K562 (cell line): ENCODE data around the gene CDH16. TPM values are rescaled to one million over a fixed set of nuclear protein-coding genes. Genes with fewer than 3 reads are reported as not detected.
A peak's percentile ranks its signal among the peaks of the same experiment; 100 is the strongest.

Source experiments
- CBFA2T3 ChIP-seq: fragments of 450-650 bp; IDR thresholded peaks from 2 replicates; pipeline ENCODE4 v1.6.1; 2017
- FOSL1 ChIP-seq: fragments of 200-800 bp; sonication (Bioruptor generic); conservative IDR thresholded peaks from 2 replicates; pipeline ENCODE4 v1.6.1; 2016; ENCODE audit warnings: missing genetic modification characterization, missing compliant biosample characterization
- HBP1 ChIP-seq: fragments of 450-650 bp; formaldehyde crosslinking; IDR thresholded peaks from 2 replicates; pipeline ENCODE4 v1.4.0; 2022; ENCODE audit warnings: missing genetic modification characterization
- KDM1A ChIP-seq, 2 experiments: fragments of 450-650 bp; IDR thresholded peaks; 2 replicates each; pipeline ENCODE4 v1.6.1; 2016; ENCODE audit warnings: mild to moderate bottlenecking in 2 of 2
- MBD2 ChIP-seq: sonication (generic); IDR thresholded peaks from 2 replicates; pipeline ENCODE4 v1.6.1; 2016; ENCODE audit warnings: low read depth, borderline replicate concordance
- NR4A1 ChIP-seq, 2 experiments: fragments of 250-450 bp in 1 of 2; fragments of 450-650 bp in 1 of 2; sonication (Bioruptor Pico) in 1 of 2; IDR thresholded peaks; 2 replicates each; pipeline versions ENCODE4 v1.4.0 to v1.6.1; 2016 to 2020; ENCODE audit warnings: mild to moderate bottlenecking in 2 of 2, missing compliant biosample characterization in 1 of 2, missing genetic modification characterization in 1 of 2, moderate library complexity in 1 of 2
- PML ChIP-seq: IDR thresholded peaks from 2 replicates; pipeline ENCODE4 v1.6.1; 2012; ENCODE audit warnings: low read length, inconsistent platforms
- PYGO2 ChIP-seq: fragments of 450-650 bp; IDR thresholded peaks from 2 replicates; pipeline ENCODE4 v1.6.1; 2016; ENCODE audit warnings: mild to moderate bottlenecking, missing genetic modification characterization, moderate library complexity, missing compliant biosample characterization
- SP1 ChIP-seq: sonication (generic); formaldehyde crosslinking; IDR thresholded peaks from 2 replicates; pipeline ENCODE4 v1.8.1; 2022; ENCODE audit warnings: mild to moderate bottlenecking, missing genetic modification reagents
- SRSF1 ChIP-seq: fragments of 200-400 bp; formaldehyde crosslinking; IDR thresholded peaks from 2 replicates; pipeline ENCODE4 v1.6.1; 2017; ENCODE audit warnings: mild to moderate bottlenecking, low read depth, low read length, moderate library complexity
- TCF3 ChIP-seq: sonication (generic); formaldehyde crosslinking; IDR thresholded peaks from 2 replicates; pipeline ENCODE4 v1.4.0; 2020; ENCODE audit warnings: mild to moderate bottlenecking, missing genetic modification reagents
- ZNF384 ChIP-seq: IDR thresholded peaks from 2 replicates; pipeline ENCODE4 v1.6.1; 2012; ENCODE audit warnings: low read depth, low read length, improper control_type of control experiment
- ZNF583 ChIP-seq: fragments of 250-450 bp; sonication (Bioruptor Pico); IDR thresholded peaks from 2 replicates; pipeline ENCODE4 v1.4.0; 2020
- ZNF699 ChIP-seq: fragments of 250-450 bp; sonication (Bioruptor Pico); IDR thresholded peaks from 2 replicates; pipeline ENCODE4 v1.8.0; 2021; ENCODE audit warnings: mild to moderate bottlenecking, moderate library complexity; ENCODE audit not compliant: insufficient replicate concordance
- ZNF75A ChIP-seq: fragments of 450-650 bp; formaldehyde crosslinking; IDR thresholded peaks from 2 replicates; pipeline ENCODE4 v1.4.0; 2020; ENCODE audit warnings: mild to moderate bottlenecking
- polyA plus RNA-seq, 8 experiments: library from polyadenylated mRNA; depleted of rRNA in 4 of 8; stranded (reverse) in 5 of 8; unstranded in 3 of 8; fragments of >200 nt; fragmentation: Nextera tagmentation in 2 of 8; fragmentation: Illumina TruSeq in 1 of 8; extraction: Ambion mirVana in 2 of 8; extraction: Trizol in 1 of 8; gene quantifications; 2 replicates each; pipeline versions ENCODE4 v1.2.1 to v1.2.3, GENCODE V29; 2011 to 2014; ENCODE audit warnings: inconsistent platforms in 1 of 8, missing spikeins in 1 of 8
- total RNA-seq, 7 experiments: library from RNA; depleted of rRNA in 6 of 7; stranded (reverse); fragments of >200 nt in 6 of 7; fragmentation: Illumina TruSeq in 2 of 7; extraction: Trizol in 2 of 7; gene quantifications; 2 replicates each; pipeline versions ENCODE4 v1.2.1 to v1.2.3, GENCODE V29; 2011 to 2021; ENCODE audit warnings: low replicate concordance in 1 of 7
- TF ChIP-seq, protein P1 (sequence below): fragments of 250-450 bp; sonication (Bioruptor Pico); IDR thresholded peaks from 2 replicates; pipeline ENCODE4 v1.8.0; 2022; ENCODE audit warnings: moderate library complexity, mild to moderate bottlenecking, inconsistent platforms
- TF ChIP-seq, protein P2 (sequence below), 2 experiments: fragments of 250-450 bp in 1 of 2; fragments of 450-650 bp in 1 of 2; sonication (Bioruptor Pico) in 1 of 2; IDR thresholded peaks; 2 replicates each; pipeline versions ENCODE4 v1.6.1 to v1.8.0; 2016 to 2021; ENCODE audit warnings: mild to moderate bottlenecking in 2 of 2, moderate library complexity in 2 of 2, missing compliant biosample characterization in 1 of 2, missing genetic modification characterization in 1 of 2
- TF ChIP-seq, protein P3 (sequence below): fragments of 200-800 bp; sonication (Bioruptor generic); IDR thresholded peaks from 2 replicates; pipeline ENCODE4 v1.6.1; 2017; ENCODE audit warnings: missing genetic modification characterization, missing compliant biosample characterization
- TF ChIP-seq, protein P4 (sequence below): fragments of 250-450 bp; sonication (Bioruptor Pico); IDR thresholded peaks from 2 replicates; pipeline ENCODE4 v1.8.0; 2021; ENCODE audit warnings: borderline replicate concordance, mild to moderate bottlenecking, moderate library complexity; ENCODE audit not compliant: poor library complexity, severe bottlenecking

The CDH16 gene
- total and polyA plus RNA-seq, 9 of the 15 experiments (the other 6 are each of a cell fraction or from before 2014, with no cell fraction given): not detected

DNA sequence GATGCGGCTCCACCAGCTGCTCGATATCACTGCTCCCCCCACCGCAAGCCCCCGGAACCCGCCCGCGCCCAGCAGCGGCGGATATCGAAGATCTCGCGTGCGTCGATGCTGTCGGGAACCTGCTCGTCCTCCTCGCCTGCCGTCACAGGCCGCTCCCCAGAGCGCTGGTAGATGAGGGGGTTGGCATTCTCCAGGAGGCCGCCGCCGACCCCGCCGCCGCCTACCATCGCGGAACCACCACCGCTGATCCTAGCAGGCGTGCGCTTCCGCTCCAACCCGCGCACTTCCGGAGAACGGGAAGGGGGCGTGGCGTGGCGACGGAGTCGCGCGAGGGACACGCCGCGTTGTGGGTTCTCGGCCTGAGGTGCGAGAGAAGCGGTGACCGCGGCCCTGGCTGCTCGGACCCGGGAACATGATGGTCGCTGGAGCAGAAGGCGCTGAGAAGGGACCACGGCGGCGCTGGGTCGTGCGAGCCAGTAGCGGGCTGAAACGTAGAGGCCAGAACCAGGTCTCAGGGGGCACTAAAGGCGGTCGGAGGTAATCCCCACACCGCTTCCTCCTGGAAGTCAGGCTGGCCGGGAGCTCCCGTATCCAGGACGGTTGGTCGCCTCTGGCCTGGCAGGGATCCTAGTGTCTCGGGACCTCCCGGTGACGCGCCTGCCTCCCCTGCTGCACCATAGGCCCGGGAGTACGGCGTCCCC lies 15.6 kb upstream of the CDH16 start, which contains the start of gene CIAO2B (continued):
- TF ChIP-seq, protein P1, sequence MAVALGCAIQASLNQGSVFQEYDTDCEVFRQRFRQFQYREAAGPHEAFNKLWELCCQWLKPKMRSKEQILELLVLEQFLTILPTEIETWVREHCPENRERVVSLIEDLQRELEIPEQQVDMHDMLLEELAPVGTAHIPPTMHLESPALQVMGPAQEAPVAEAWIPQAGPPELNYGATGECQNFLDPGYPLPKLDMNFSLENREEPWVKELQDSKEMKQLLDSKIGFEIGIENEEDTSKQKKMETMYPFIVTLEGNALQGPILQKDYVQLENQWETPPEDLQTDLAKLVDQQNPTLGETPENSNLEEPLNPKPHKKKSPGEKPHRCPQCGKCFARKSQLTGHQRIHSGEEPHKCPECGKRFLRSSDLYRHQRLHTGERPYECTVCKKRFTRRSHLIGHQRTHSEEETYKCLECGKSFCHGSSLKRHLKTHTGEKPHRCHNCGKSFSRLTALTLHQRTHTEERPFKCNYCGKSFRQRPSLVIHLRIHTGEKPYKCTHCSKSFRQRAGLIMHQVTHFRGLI (CRISPR knock-in tag): no peak
- TF ChIP-seq PYGO2 (tag) (no peak), TCF3 (CRISPR knock-in tag) (0 out of 2 replicates have a peak, but pooled peaks have one; percentile 15), HBP1 (CRISPR knock-in tag) (no peak), MBD2 (peak; percentile 70), PML (peak; percentile 70; the same call in 1 of the 2 replicates), ZNF583 (CRISPR knock-in tag) (no peak), NR4A1 (CRISPR knock-in tag; IDR thresholded peaks at IDR 0.05) (0 out of 2 replicates have a peak, but pooled peaks have one; percentile 72), NR4A1 (tag; IDR thresholded peaks at IDR 0.05) (no peak), ZNF75A (CRISPR knock-in tag) (no peak), FOSL1 (tag) (0 out of 2 replicates have a peak, but pooled peaks have one; percentile 30), KDM1A (IDR thresholded peaks at IDR 0.05) (no peak), SP1 (peak; percentile 97), ZNF384 (no peak), CBFA2T3 (no peak), ZNF699 (no peak), SRSF1 (no peak)
- TF ChIP-seq, protein P2, sequence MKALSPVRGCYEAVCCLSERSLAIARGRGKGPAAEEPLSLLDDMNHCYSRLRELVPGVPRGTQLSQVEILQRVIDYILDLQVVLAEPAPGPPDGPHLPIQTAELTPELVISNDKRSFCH (CRISPR knock-in tag; IDR thresholded peaks at IDR 0.05): no peak
- TF ChIP-seq, protein P2 (tag; IDR thresholded peaks at IDR 0.05): peak; percentile 34; the same call in 1 of the 2 replicates
- TF ChIP-seq, protein P3, sequence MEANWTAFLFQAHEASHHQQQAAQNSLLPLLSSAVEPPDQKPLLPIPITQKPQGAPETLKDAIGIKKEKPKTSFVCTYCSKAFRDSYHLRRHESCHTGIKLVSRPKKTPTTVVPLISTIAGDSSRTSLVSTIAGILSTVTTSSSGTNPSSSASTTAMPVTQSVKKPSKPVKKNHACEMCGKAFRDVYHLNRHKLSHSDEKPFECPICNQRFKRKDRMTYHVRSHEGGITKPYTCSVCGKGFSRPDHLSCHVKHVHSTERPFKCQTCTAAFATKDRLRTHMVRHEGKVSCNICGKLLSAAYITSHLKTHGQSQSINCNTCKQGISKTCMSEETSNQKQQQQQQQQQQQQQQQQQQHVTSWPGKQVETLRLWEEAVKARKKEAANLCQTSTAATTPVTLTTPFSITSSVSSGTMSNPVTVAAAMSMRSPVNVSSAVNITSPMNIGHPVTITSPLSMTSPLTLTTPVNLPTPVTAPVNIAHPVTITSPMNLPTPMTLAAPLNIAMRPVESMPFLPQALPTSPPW: peak; percentile 52; the same call in 1 of the 2 replicates
- TF ChIP-seq, protein P4, sequence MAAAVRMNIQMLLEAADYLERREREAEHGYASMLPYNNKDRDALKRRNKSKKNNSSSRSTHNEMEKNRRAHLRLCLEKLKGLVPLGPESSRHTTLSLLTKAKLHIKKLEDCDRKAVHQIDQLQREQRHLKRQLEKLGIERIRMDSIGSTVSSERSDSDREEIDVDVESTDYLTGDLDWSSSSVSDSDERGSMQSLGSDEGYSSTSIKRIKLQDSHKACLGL (CRISPR knock-in tag): no peak
